GM12873 (cell line): ENCODE measurements around the gene TTC21A.

Experiments
- CTCF ChIP-seq: IDR thresholded peaks from 2 replicates; pipeline ENCODE4 v1.5.1; 2012; ENCODE audit warnings: low read depth, mild to moderate bottlenecking, moderate library complexity, low read length, control low read depth; ENCODE audit not compliant: insufficient read depth; ENCODE audit errors: missing control alignments

Gene TTC21A

GRCh38 chr3:39134305-39134704 is 26.8 kb downstream of the TTC21A start:
- TF ChIP-seq CTCF = no peak

DNA sequence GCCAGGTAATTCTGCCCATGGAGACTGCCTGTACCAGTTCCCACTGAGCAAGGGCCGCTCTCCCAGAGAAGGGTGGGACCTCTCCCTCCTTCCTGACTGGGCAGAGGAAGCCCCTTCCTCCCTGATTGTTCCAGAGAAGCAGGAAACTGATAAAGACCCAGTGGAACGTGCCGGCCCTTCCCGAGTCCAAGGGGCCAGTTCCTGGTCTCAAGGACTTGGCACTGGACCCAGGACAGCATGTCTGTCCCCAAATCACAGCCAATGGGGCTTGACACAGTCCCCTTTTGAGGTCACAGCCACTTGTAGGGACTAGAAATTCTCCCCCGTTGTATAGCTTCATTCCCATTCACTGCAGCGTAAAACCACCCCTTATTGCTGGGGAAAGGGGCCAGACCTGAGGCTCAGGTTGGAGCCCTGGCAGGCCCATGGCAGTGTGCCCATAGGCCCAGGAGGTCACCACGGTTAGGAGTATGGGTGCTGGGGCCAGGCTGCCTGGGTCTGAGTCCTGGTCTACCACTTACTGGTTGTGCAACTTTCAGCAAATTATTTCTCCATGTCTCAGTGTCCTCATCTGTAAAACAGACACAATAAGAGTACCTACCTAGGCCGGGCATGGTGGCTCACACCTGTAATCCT is 27.8 kb downstream of the TTC21A start:
- no peak for TF ChIP-seq CTCF

DNA sequence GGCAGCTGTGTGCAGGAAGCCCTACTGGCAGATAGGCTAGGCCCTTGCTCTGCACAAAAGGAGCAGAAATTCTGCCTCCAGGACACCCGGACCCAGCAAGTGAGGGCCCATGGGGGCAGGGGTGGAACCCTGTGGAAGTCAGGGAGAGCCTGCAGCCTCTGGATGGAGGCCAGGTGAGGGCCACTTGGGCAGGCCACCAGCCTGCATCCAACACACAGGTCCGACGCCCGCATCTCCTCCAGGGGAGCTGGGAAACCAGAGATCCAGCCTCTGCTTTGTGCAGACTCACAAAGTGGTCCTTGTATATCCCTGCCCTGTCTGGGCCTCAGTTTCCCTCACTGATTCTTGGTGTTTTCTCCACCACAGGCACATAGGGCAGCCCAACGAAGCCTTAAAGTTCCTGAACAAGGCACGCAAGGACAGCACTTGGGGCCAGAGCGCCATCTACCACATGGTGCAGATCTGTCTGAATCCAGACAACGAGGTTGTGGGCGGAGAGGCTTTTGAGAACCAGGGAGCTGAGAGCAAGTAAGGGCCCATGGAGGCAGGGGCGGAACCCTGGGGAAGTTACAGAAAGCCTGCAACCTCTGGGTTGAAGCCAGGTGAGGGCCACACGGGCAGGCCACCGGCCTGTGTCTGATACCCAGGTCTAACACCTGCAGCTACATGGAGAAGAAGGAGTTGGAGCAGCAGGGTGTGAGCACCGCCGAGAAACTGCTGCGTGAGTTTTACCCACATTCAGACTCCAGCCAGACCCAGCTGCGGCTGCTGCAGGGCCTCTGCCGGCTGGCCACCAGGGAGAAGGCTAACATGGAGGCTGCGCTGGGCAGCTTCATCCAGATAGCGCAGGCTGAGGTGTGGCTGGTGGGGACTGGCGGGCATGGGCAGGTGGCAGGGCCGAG is 29.3 kb downstream of the TTC21A start:
- no peak for TF ChIP-seq CTCF

- TF ChIP-seq CTCF = no peak
These were observed 30.0 kb downstream of the TTC21A start for GRCh38 chr3:39137435-39137936.

GRCh38 chr3:39137991-39138803 is 30.7 kb downstream of the TTC21A start:
- TF ChIP-seq CTCF = no peak

DNA sequence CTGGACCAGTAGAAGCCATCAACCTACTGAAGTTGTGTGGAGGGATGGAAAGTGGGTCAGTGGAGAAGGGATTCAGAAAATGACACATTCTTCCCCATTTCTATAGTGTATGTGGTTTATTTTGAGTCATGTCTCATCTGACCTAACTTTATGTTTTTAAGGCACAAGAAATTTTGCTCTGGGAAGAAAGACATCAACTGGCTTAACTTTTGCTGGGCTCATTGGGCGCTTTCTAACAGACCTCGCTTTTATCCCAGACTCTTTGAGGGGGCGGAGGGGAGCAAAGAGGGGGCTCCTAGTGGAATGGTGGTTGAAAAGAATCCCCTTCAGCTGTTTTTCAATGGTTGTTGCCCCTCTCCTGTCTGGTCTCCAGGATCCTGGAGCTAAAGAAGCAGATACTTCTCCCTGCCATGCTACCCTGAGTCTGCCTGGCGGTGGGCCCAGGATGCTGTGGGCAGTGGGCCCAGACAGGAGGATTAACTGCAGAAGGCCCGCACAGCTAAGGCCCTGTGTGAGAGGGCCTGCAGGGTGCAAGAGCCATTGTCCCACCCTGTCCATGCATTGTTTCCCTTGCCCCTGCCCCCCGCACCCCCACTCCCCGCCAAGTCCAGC is 31.4 kb downstream of the TTC21A start:
- no peak for TF ChIP-seq CTCF
